Measurements from ENCODE around the gene DGKI. TPM values are rescaled to one million over a fixed set of nuclear protein-coding genes. Genes with fewer than 3 reads are reported as not detected.

DGKI gene
- total RNA-seq, 1 experiment from 2014 or later = 0.41 TPM

DNA sequence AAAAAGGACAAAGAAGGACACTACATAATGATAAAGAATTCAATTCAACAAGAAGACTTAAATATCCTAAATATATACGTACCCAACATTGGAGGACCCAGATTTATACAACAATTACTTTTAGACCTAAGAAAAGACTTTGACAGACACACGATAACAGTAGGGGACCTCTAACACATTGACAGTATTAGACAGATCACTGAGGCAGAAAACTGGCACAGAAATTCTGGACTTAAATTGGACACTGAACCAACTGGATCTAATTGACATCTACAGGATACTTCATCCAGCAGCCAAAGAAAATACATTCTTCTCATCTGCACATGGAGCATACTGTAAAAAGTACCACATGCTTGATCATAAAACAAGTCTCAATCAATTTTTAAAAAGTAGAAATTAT, 103.8 kb downstream of the DGKI start:
- Histone ChIP-seq H3K4me1 (replicated peaks; ENCODE audit: insufficient read depth) (no peaks in the 10 kb centered on the region), H3K9me3 (ENCODE audit: insufficient read depth, low read depth) (no peaks in the 10 kb centered on the region), H3K27ac (no peak overlapping the region), H3K4me3 (no peak overlapping the region), H2AFZ (no peak overlapping the region), H3K27me3 (ENCODE audit: insufficient read depth, low read depth) (peaks cover 76% of the 10 kb centered on the region), H3K4me2 (no peak overlapping the region), H3K79me2 (ENCODE audit: low read depth) (no peaks in the 10 kb centered on the region), H3K36me3 (ENCODE audit: low read depth) (no peaks in the 10 kb centered on the region), H4K20me1 (ENCODE audit: insufficient read depth) (no peaks in the 10 kb centered on the region), H3K9me2 (ENCODE audit: insufficient read depth) (no peaks in the 10 kb centered on the region), H3F3A (ENCODE audit: insufficient read depth, low read depth) (no peaks in the 10 kb centered on the region)
- CTCF ChIA-PET = no interaction called here
- TF ChIP-seq, protein P1, sequence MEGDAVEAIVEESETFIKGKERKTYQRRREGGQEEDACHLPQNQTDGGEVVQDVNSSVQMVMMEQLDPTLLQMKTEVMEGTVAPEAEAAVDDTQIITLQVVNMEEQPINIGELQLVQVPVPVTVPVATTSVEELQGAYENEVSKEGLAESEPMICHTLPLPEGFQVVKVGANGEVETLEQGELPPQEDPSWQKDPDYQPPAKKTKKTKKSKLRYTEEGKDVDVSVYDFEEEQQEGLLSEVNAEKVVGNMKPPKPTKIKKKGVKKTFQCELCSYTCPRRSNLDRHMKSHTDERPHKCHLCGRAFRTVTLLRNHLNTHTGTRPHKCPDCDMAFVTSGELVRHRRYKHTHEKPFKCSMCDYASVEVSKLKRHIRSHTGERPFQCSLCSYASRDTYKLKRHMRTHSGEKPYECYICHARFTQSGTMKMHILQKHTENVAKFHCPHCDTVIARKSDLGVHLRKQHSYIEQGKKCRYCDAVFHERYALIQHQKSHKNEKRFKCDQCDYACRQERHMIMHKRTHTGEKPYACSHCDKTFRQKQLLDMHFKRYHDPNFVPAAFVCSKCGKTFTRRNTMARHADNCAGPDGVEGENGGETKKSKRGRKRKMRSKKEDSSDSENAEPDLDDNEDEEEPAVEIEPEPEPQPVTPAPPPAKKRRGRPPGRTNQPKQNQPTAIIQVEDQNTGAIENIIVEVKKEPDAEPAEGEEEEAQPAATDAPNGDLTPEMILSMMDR (conservative IDR thresholded peaks at IDR 0.05) = no peak
- no peak for TF ChIP-seq EZH2 (IDR thresholded peaks at IDR 0.05; ENCODE audit: low read depth)
- intact Hi-C loops (cut with micrococcal nuclease; ENCODE audit: unreplicated experiment) = no loop called here
- POLR2A ChIA-PET (ENCODE audit: unreplicated experiment) = no interaction called here
- no TSS peak for BruUV-seq (replicated peaks)
- DNase-seq = no peak

DNA sequence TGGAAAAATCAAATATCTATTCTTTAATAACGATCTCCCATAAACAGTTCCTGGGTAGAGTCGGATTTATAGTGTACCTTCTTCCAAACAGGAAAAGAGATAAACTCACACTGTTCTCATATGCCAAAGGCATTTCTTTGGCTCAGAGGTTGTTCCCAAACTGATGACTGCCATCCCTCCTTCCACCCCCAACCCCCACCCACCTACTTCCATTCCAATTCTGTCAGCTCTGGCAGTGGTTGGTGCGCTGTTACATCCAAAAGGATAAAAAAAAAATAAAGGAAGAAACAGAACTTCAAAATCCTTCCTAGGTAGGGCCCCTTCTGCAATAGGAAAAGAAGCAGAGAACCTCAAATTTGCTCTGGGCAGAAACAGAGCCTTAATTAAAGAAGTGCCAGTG, 104.7 kb downstream of the DGKI start:
- Histone ChIP-seq H3K27ac (no peak overlapping the region), H2AFZ (no peak overlapping the region), H4K20me1 (ENCODE audit: insufficient read depth) (no peaks in the 10 kb centered on the region), H3K79me2 (ENCODE audit: low read depth) (no peaks in the 10 kb centered on the region), H3K27me3 (ENCODE audit: insufficient read depth, low read depth) (peaks cover 75% of the 10 kb centered on the region), H3K4me1 (replicated peaks; ENCODE audit: insufficient read depth) (no peaks in the 10 kb centered on the region), H3K9me3 (ENCODE audit: insufficient read depth, low read depth) (no peaks in the 10 kb centered on the region), H3K4me3 (no peak overlapping the region), H3F3A (ENCODE audit: insufficient read depth, low read depth) (no peaks in the 10 kb centered on the region), H3K4me2 (no peak overlapping the region), H3K36me3 (ENCODE audit: low read depth) (no peaks in the 10 kb centered on the region), H3K9me2 (ENCODE audit: insufficient read depth) (no peaks in the 10 kb centered on the region)
- TF ChIP-seq, protein P1 (conservative IDR thresholded peaks at IDR 0.05) = no peak
- no peak for TF ChIP-seq EZH2 (IDR thresholded peaks at IDR 0.05; ENCODE audit: low read depth)
- no peak for DNase-seq
- intact Hi-C loops (cut with micrococcal nuclease; ENCODE audit: unreplicated experiment) = no loop called here
- CTCF ChIA-PET = no interaction called here
- BruUV-seq (replicated peaks) = no TSS peak
- POLR2A ChIA-PET (ENCODE audit: unreplicated experiment) = no interaction called here

DNA sequence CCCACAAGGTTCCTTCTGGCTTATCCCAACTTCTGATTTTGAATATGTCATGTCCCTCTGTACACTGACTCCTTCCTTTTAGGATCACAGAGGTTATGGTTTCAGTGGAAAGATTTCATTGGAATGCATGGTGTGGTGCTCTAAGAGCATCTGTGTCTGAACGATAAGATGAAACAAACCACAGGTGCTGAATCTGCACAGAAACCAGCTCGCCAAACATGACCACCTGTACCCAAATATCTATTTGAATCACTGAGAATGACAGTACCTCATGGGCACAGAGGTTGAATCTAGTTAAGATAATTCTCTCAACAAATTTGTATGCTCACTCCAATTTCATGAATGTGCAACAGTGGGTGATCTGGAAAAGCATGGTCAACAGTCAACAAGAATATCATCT, 105.3 kb downstream of the DGKI start:
- TF ChIP-seq EZH2 (IDR thresholded peaks at IDR 0.05; ENCODE audit: low read depth) = no peak
- TF ChIP-seq, protein P1 (conservative IDR thresholded peaks at IDR 0.05) = no peak
- no peaks in the 10 kb centered on the region for H4K20me1 ChIP-seq (ENCODE audit: insufficient read depth)
- H3F3A ChIP-seq (ENCODE audit: insufficient read depth, low read depth) = no peaks in the 10 kb centered on the region
- peaks cover 75% of the 10 kb centered on the region for H3K27me3 ChIP-seq (ENCODE audit: insufficient read depth, low read depth)
- H3K9me2 ChIP-seq (ENCODE audit: insufficient read depth) = no peaks in the 10 kb centered on the region
- no peaks in the 10 kb centered on the region for H3K9me3 ChIP-seq (ENCODE audit: insufficient read depth, low read depth)
- H3K79me2 ChIP-seq (ENCODE audit: low read depth) = no peaks in the 10 kb centered on the region
- H2AFZ ChIP-seq = no peak overlapping the region
- ChIA-PET POLR2A (ENCODE audit: unreplicated experiment) (no interaction called here), CTCF (no interaction called here)
- H3K36me3 ChIP-seq (ENCODE audit: low read depth) = no peaks in the 10 kb centered on the region
- no peak overlapping the region for H3K4me2 ChIP-seq
- BruUV-seq (replicated peaks) = no TSS peak
- no peak for DNase-seq
- intact Hi-C loops (cut with micrococcal nuclease; ENCODE audit: unreplicated experiment) = no loop called here
- H3K27ac ChIP-seq = no peak overlapping the region
- H3K4me3 ChIP-seq = no peak overlapping the region
- H3K4me1 ChIP-seq (replicated peaks; ENCODE audit: insufficient read depth) = no peaks in the 10 kb centered on the region
